GM06990 (cell line): ENCODE data around the gene MCEMP1.
A peak's percentile ranks its signal among the peaks of the same experiment; 100 is the strongest.

Experiments
- DNase-seq: peaks from one replicate; pipeline ENCODE4 v3.0.0-alpha.2; 2011; ENCODE audit not compliant: insufficient read length; ENCODE audit errors: extremely low read depth
- H3K27me3 ChIP-seq: replicated peaks from 2 replicates; pipeline ENCODE4 v1.6.0; 2011; ENCODE audit warnings: low read length; ENCODE audit not compliant: control insufficient read depth, insufficient read depth
- H3K36me3 ChIP-seq: 2 replicates; pipeline ENCODE4 v1.5.1; 2011; ENCODE audit warnings: low read length; ENCODE audit not compliant: control insufficient read depth, insufficient read depth
- H3K4me3 ChIP-seq: replicated peaks from 2 replicates; pipeline ENCODE4 v1.5.1; 2011; ENCODE audit warnings: low read depth, mild to moderate bottlenecking, control low read depth, low read length
- TF ChIP-seq, protein P1 (sequence below): IDR thresholded peaks from 2 replicates; pipeline ENCODE4 v1.5.1; 2011; ENCODE audit warnings: low read length, control low read depth, mild to moderate bottlenecking, inconsistent platforms; ENCODE audit not compliant: insufficient read depth, poor library complexity, severe bottlenecking

The MCEMP1 gene

DNA sequence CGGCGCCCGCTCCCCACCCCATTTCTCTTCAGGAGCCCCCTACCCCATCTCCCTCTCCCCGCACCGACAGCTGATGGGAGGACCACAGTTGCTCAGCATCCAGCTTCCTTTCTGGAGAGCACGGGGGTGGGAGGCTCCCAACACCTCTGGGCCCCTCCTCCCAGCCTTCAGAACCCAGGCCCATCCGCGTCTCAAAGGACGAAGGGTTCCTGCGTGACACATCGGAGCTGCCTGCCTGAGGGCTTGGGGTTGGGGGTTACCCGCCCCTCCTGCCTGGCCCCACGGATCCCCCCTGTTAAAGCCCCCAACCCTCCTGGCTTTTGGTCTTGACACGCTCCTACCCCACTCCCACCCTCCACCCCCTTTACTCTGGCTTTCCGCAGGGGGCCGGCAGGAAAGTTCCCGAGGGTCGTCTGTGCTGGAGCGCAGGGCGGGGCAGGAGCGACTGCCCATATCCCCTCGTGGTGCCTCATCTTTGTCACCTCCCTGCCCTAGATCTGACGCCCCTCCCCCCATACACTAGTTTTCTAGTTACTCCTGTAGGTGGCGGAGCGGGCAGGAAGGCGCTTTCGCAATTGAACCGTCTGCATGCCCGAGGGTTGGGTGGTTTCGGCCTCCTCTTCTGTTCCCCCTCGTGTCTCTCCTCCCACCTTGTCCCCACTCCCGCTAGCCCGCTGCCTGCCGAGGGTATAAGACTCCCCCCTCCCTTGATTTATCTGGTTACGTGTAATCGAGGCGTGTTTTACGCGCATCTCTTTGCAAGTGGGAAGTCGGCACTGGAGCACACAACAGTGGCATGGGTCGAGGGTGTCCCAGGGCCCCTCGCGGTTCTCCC is 4.7 kb downstream of the MCEMP1 start:
- Histone ChIP-seq H3K27me3 (no peaks in the 10 kb centered on the region), H3K4me3 (peak overlapping the region; percentile 94), H3K36me3 (peaks cover 8% of the 10 kb centered on the region)
- peak; percentile 76 for DNase-seq
- TF ChIP-seq, protein P1, sequence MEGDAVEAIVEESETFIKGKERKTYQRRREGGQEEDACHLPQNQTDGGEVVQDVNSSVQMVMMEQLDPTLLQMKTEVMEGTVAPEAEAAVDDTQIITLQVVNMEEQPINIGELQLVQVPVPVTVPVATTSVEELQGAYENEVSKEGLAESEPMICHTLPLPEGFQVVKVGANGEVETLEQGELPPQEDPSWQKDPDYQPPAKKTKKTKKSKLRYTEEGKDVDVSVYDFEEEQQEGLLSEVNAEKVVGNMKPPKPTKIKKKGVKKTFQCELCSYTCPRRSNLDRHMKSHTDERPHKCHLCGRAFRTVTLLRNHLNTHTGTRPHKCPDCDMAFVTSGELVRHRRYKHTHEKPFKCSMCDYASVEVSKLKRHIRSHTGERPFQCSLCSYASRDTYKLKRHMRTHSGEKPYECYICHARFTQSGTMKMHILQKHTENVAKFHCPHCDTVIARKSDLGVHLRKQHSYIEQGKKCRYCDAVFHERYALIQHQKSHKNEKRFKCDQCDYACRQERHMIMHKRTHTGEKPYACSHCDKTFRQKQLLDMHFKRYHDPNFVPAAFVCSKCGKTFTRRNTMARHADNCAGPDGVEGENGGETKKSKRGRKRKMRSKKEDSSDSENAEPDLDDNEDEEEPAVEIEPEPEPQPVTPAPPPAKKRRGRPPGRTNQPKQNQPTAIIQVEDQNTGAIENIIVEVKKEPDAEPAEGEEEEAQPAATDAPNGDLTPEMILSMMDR, result peak; percentile 75

DNA sequence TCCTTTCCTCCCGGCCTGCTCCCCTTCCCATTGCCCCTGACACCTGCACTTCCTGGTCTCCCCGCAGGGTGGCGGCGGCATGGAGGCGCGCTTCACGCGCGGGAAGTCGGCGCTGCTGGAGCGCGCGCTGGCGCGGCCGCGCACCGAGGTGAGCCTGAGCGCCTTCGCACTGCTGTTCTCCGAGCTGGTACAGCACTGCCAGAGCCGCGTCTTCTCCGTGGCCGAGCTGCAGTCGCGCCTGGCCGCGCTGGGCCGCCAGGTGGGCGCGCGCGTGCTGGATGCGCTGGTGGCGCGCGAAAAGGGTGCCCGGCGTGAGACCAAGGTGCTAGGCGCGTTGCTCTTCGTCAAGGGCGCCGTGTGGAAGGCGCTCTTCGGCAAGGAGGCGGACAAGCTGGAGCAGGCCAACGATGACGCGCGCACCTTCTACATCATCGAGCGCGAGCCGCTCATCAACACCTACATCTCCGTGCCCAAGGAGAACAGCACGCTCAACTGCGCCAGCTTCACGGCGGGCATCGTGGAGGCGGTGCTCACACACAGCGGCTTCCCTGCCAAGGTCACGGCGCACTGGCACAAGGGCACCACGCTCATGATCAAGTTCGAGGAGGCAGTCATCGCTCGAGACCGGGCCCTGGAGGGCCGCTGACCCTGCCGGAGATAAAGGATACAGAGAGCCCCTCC is 5.4 kb downstream of the MCEMP1 start:
- no peak for DNase-seq

DNA sequence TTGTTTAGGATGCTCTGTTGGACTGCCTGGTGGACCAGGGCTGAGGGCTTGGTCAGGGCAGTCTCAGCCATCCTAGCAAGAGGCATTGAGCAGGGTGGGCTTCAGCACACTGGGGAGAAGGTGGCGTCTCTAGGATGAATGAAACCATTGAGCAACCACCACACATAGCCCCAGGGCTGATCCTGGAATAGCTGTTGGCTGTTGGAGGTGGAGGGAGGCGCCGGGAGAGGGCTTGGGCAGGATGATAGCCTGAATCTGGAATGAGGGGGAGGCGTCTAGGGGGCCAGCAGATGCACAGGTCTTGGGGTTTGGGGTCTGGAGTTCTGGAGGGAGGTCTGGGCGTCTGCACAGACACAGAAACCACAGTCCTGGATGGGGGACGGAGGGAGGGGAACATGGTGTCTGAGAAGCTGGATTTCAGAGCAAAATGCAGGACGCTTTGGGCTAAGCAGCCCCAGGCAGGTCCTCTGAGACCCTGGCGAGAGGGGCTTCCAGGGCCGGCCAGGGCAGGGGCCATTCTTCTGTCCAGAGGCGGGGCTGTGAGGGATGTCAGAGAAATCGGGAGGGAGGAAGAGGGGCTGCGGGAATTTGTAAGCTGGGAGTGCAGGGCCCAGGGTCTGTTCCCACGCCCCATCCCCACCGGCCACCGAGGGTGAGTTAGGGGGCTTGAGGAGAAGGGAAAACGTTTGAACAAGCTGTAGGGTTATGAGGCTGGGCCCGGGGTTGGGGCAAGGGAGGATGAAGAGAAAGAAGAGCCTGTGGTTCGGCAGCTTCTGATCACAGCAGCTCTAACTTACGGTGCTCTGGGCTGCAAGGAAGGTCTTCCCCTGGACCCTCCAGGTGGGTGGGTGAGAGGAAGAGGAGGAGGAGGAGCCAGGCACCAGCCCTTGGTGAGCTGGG is 8.9 kb downstream of the MCEMP1 start:
- no peaks in the 10 kb centered on the region for H3K27me3 ChIP-seq
- DNase-seq, result no peak
- TF ChIP-seq, protein P1, result no peak
- no peak overlapping the region for H3K4me3 ChIP-seq
- H3K36me3 ChIP-seq, result peaks cover 28% of the 10 kb centered on the region

More for the DNA sequence above, 5.4 kb downstream of the MCEMP1 start:
- Histone ChIP-seq H3K27me3 (no peaks in the 10 kb centered on the region), H3K36me3 (peaks cover 8% of the 10 kb centered on the region), H3K4me3 (peak overlapping the region; percentile 94)
- TF ChIP-seq, protein P1, result no peak

DNA sequence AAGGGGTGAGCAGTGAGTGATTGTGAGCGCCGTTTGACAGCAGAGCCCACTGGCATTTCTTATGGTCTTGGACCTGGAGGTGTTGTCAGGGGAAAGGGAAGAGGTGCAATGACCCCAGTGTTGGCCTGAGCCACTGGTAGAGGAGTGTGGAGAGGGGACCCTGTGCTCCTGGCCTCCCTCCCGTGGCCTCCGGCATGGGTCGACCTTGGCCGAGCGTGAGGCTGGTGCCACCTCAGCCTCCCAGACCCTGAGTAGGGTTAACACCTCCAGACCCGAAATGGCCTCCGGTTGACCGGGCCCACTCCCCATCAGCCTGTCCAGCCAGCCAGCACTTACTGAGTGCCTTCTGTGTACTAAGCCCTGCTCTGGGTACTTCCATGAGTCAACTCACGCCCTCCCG is 10.3 kb downstream of the MCEMP1 start:
- DNase-seq, result no peak
- TF ChIP-seq, protein P1, result no peak
- Histone ChIP-seq H3K27me3 (no peaks in the 10 kb centered on the region), H3K36me3 (peaks cover 35% of the 10 kb centered on the region), H3K4me3 (no peak overlapping the region)

DNA sequence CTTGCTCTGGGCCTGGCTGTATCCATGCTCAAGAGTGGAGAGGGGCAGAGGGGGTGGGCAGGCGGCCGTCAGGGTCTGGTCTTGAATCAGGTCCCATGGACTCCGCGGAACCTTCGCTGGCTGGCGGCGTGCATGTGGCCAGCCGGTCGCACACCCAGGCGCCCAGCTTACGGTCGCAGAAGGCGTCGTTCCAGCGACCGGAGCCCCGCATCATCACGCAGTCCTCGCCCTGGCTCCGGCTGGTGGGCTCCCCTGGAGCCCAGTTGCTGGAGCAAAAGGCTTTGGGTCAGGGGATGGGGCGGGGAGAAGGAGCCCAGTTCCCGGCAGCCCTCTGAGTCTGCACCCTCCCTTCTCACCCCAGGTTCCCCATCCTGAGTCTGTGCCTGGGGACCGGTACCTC is 12.3 kb downstream of the MCEMP1 start:
- peaks cover 40% of the 10 kb centered on the region for H3K36me3 ChIP-seq
- DNase-seq, result no peak
- TF ChIP-seq, protein P1, result no peak
- H3K4me3 ChIP-seq, result no peak overlapping the region
- H3K27me3 ChIP-seq, result no peaks in the 10 kb centered on the region
